ENCODE measurements around the gene POU2F3.

- TF ChIP-seq, protein P1, sequence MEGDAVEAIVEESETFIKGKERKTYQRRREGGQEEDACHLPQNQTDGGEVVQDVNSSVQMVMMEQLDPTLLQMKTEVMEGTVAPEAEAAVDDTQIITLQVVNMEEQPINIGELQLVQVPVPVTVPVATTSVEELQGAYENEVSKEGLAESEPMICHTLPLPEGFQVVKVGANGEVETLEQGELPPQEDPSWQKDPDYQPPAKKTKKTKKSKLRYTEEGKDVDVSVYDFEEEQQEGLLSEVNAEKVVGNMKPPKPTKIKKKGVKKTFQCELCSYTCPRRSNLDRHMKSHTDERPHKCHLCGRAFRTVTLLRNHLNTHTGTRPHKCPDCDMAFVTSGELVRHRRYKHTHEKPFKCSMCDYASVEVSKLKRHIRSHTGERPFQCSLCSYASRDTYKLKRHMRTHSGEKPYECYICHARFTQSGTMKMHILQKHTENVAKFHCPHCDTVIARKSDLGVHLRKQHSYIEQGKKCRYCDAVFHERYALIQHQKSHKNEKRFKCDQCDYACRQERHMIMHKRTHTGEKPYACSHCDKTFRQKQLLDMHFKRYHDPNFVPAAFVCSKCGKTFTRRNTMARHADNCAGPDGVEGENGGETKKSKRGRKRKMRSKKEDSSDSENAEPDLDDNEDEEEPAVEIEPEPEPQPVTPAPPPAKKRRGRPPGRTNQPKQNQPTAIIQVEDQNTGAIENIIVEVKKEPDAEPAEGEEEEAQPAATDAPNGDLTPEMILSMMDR (IDR thresholded peaks at IDR 0.05; ENCODE audit: low read length) = no peak
- TF ChIP-seq EZH2 (IDR thresholded peaks at IDR 0.05; ENCODE audit: borderline replicate concordance, low read length) = no peak
Measured at GRCh38 chr11:120314861-120315260, 74.9 kb downstream of the POU2F3 start.

Measured in OCI-LY1 (cell line).